IPS-11a (cell line): Measurements from ENCODE around the gene IQSEC1.

Experiments
- H3K4me3 ChIP-seq: one replicate; pipeline ENCODE4 v1.5.1; 2013; ENCODE audit warnings: low read depth, low read length, control low read depth

The IQSEC1 gene

GRCh38 chr3:13034109-13034800 lies 39.0 kb downstream of the IQSEC1 start:
- H3K4me3 ChIP-seq, result no peak overlapping the region

- H3K4me3 ChIP-seq, result no peak overlapping the region
These were observed 41.0 kb downstream of the IQSEC1 start for GRCh38 chr3:13032206-13032605.

GRCh38 chr3:13031621-13032020 lies 41.6 kb downstream of the IQSEC1 start:
- no peak overlapping the region for H3K4me3 ChIP-seq

- no peak overlapping the region for H3K4me3 ChIP-seq
These were observed 42.5 kb downstream of the IQSEC1 start for GRCh38 chr3:13030684-13031083.

GRCh38 chr3:13028010-13028821 lies 45.0 kb downstream of the IQSEC1 start:
- H3K4me3 ChIP-seq, result no peak overlapping the region

- no peak overlapping the region for H3K4me3 ChIP-seq
These were observed 46.1 kb downstream of the IQSEC1 start for GRCh38 chr3:13027154-13027553.

GRCh38 chr3:13026534-13026933 lies 46.7 kb downstream of the IQSEC1 start:
- no peak overlapping the region for H3K4me3 ChIP-seq

- no peak overlapping the region for H3K4me3 ChIP-seq
These were observed 47.3 kb downstream of the IQSEC1 start for GRCh38 chr3:13025778-13026518.

- no peak overlapping the region for H3K4me3 ChIP-seq
These were observed 48.1 kb downstream of the IQSEC1 start for GRCh38 chr3:13025090-13025489.

GRCh38 chr3:13024765-13025065 lies 48.5 kb downstream of the IQSEC1 start:
- no peak overlapping the region for H3K4me3 ChIP-seq

GRCh38 chr3:13023971-13024764 lies 49.1 kb downstream of the IQSEC1 start:
- no peak overlapping the region for H3K4me3 ChIP-seq

GRCh38 chr3:13023235-13023970 lies 49.8 kb downstream of the IQSEC1 start:
- no peak overlapping the region for H3K4me3 ChIP-seq

- H3K4me3 ChIP-seq, result no peak overlapping the region
These were observed 50.6 kb downstream of the IQSEC1 start for GRCh38 chr3:13022348-13023234.

GRCh38 chr3:13021141-13022114 lies 51.8 kb downstream of the IQSEC1 start:
- no peak overlapping the region for H3K4me3 ChIP-seq

- no peak overlapping the region for H3K4me3 ChIP-seq
These were observed 53.0 kb downstream of the IQSEC1 start for GRCh38 chr3:13020159-13020750.

- no peak overlapping the region for H3K4me3 ChIP-seq
These were observed 53.8 kb downstream of the IQSEC1 start for GRCh38 chr3:13019243-13020095.
